ENCODE measurements around the gene AKAP6.
"Not testable (repeated sequence)": the region's sequence is repeated elsewhere in the genome, so short reads cannot be mapped to it uniquely, and the experiment has no call there.

The AKAP6 gene

DNA sequence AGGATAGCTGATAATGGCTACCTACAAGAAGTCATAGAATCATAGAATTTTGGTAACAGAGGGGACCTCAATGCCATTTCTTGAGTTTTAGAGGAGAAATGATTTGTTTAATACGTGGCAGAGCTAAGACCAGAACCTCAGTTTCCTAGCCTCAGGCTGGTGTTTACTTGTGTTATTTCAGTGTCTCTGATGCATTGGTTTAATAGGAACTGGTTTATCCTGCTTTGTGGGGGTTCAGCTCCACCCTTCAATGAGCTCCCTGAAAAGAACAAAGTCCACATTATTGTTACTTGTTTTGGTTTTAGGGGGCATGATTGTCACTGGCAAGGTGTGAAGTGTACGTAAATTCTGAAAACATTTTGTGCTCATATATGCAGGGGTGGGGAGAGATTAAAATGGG lies 55.4 kb downstream of the AKAP6 start:
- Mint-ChIP-seq H3K27me3 (ENCODE audit: low read depth) (no peaks in the 10 kb centered on the region), H3K36me3 (ENCODE audit: low read depth) (no peaks in the 10 kb centered on the region), H3K4me1 (peaks cover 5% of the 10 kb centered on the region), H3K27ac (no peak overlapping the region), H3K9me3 (peaks cover 23% of the 10 kb centered on the region), H3K4me3 (no peak overlapping the region)
- TF ChIP-seq, protein P1, sequence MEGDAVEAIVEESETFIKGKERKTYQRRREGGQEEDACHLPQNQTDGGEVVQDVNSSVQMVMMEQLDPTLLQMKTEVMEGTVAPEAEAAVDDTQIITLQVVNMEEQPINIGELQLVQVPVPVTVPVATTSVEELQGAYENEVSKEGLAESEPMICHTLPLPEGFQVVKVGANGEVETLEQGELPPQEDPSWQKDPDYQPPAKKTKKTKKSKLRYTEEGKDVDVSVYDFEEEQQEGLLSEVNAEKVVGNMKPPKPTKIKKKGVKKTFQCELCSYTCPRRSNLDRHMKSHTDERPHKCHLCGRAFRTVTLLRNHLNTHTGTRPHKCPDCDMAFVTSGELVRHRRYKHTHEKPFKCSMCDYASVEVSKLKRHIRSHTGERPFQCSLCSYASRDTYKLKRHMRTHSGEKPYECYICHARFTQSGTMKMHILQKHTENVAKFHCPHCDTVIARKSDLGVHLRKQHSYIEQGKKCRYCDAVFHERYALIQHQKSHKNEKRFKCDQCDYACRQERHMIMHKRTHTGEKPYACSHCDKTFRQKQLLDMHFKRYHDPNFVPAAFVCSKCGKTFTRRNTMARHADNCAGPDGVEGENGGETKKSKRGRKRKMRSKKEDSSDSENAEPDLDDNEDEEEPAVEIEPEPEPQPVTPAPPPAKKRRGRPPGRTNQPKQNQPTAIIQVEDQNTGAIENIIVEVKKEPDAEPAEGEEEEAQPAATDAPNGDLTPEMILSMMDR (IDR thresholded peaks at IDR 0.05; ENCODE audit: unreplicated experiment in 3 of 3) = no peak

- not testable (repeated sequence) for H3K27ac Mint-ChIP-seq; H3K36me3 Mint-ChIP-seq (ENCODE audit: low read depth); H3K27me3 Mint-ChIP-seq (ENCODE audit: low read depth); H3K4me3 Mint-ChIP-seq; H3K4me1 Mint-ChIP-seq
- peaks cover 44% of the 10 kb centered on the region for H3K9me3 Mint-ChIP-seq
Measured at GRCh38 chr14:32387295-32387694, 58.2 kb downstream of the AKAP6 start.

GRCh38 chr14:32393119-32393518 lies 64.0 kb downstream of the AKAP6 start:
- Mint-ChIP-seq H3K36me3 (ENCODE audit: low read depth) (no peaks in the 10 kb centered on the region), H3K27me3 (ENCODE audit: low read depth) (peaks cover 6% of the 10 kb centered on the region), H3K4me3 (no peak overlapping the region), H3K4me1 (peaks cover 6% of the 10 kb centered on the region), H3K27ac (no peak overlapping the region), H3K9me3 (peaks cover 36% of the 10 kb centered on the region)
- TF ChIP-seq, protein P1 (IDR thresholded peaks at IDR 0.05; ENCODE audit: unreplicated experiment in 3 of 3) = no peak

- Mint-ChIP-seq H3K4me3 (no peak overlapping the region), H3K36me3 (ENCODE audit: low read depth) (no peaks in the 10 kb centered on the region), H3K27ac (no peak overlapping the region), H3K9me3 (peaks cover 27% of the 10 kb centered on the region), H3K27me3 (ENCODE audit: low read depth) (peaks cover 6% of the 10 kb centered on the region), H3K4me1 (peaks cover 8% of the 10 kb centered on the region)
- TF ChIP-seq, protein P1 (IDR thresholded peaks at IDR 0.05; ENCODE audit: unreplicated experiment in 3 of 3) = no peak
Measured at GRCh38 chr14:32394038-32394437, 64.9 kb downstream of the AKAP6 start.

- peaks cover 6% of the 10 kb centered on the region for H3K9me3 Mint-ChIP-seq
- no peaks in the 10 kb centered on the region for H3K36me3 Mint-ChIP-seq (ENCODE audit: low read depth)
- peaks cover 6% of the 10 kb centered on the region for H3K27me3 Mint-ChIP-seq (ENCODE audit: low read depth)
- no peak overlapping the region for H3K27ac Mint-ChIP-seq
- no peak overlapping the region for H3K4me3 Mint-ChIP-seq
- H3K4me1 Mint-ChIP-seq = peaks cover 13% of the 10 kb centered on the region
- TF ChIP-seq, protein P1 (IDR thresholded peaks at IDR 0.05; ENCODE audit: unreplicated experiment in 3 of 3) = no peak
Measured at GRCh38 chr14:32396885-32397284, 67.8 kb downstream of the AKAP6 start.

DNA sequence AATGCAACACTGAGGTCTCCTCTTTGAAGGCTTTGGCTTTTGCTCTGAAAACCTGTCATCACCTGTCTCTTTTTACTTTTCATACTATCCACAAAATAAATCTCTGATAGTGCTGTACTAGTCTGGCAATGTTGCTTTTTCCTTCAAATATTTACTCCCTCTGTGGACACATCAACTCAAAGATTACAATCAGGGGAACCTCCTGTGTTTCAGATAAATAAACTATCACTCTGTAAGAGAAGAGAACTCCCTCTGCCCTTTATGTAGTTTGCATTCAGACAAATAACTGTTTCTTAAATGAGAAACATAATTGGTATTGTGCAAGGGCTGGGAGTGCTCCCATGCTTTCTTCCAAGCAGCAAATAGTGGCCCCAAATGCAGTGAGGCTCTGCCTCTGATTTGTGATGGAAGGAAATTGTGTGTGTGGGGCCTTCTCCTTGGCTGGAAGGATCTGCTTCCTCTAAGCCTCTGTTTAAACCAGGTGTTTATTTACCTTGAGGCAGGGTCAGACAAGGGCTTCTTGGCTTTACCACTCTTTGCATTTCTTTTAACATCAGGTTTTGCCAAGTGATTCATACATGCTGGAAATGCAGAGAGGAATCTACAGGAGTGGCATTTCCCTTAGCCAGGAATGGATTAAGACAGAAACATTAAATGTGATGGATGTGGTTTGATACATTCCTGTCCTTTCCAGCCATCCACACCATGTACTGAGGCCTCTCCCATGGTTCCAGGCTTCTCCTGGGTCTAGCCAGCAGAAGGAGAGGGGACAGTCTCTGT lies 69.0 kb downstream of the AKAP6 start:
- Mint-ChIP-seq H3K27ac (peak overlapping the region in 1 of 3 experiments; percentile 33), H3K36me3 (ENCODE audit: low read depth) (no peaks in the 10 kb centered on the region), H3K9me3 (no peaks in the 10 kb centered on the region), H3K4me1 (peaks cover 13% of the 10 kb centered on the region), H3K27me3 (ENCODE audit: low read depth) (peaks cover 6% of the 10 kb centered on the region), H3K4me3 (no peak overlapping the region)
- TF ChIP-seq, protein P1 (IDR thresholded peaks at IDR 0.05; ENCODE audit: unreplicated experiment in 3 of 3) = no peak
